GM21367 (cell line): ENCODE measurements around the gene TPRG1.

ENCODE experiments used
- ATAC-seq: cut with Tn5 transposase; IDR thresholded peaks from one replicate; pipeline ENCODE4 v1.9.1; 2021; ENCODE audit not compliant: unreplicated experiment

Gene TPRG1, protein sequence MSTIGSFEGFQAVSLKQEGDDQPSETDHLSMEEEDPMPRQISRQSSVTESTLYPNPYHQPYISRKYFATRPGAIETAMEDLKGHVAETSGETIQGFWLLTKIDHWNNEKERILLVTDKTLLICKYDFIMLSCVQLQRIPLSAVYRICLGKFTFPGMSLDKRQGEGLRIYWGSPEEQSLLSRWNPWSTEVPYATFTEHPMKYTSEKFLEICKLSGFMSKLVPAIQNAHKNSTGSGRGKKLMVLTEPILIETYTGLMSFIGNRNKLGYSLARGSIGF

DNA sequence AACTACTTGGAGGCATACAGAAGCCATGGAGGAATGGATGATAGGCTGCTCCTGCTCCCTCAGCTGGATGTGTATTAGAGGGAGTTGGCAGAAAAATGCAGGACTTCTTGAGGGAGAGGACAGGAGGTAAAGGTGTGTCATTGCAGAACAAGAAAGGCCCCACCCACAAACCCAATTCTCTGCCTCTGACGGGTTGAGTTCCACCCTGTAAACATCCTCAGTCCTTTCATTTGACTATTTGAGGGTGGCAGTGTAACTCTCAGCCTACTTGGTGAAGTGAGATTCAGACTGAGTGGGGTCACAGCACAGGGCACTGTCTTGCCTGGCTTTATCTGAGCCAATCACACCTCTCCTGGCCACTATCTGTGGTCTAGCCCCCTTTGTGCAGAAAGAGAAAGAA is at the start of gene TPRG1:
TPRG1 (plus strand) TSS at position 265 of the 400 bp plus-strand sequence. CDS start 35,414 bp downstream, outside the sequence.
- no peak for ATAC-seq

DNA sequence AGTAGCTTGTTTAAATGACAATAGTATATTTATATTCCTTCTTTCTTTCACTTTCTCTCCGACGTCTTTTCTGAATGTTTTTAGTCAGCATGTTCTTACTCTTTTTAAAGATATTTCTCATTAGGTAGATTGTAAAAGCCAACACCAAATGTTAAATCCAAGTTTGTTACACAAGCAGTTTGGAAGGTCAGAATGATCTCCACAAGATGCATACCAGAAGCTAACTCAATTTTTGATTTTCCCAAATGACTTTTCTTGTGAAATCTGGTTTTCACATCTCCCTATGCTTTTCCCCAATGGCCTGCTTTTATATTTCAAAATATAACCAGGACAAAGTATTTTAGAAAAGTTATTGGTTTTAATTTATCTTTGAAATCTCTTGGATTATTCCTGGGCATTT is 49.7 kb upstream of the TPRG1 start:
- no peak for ATAC-seq

DNA sequence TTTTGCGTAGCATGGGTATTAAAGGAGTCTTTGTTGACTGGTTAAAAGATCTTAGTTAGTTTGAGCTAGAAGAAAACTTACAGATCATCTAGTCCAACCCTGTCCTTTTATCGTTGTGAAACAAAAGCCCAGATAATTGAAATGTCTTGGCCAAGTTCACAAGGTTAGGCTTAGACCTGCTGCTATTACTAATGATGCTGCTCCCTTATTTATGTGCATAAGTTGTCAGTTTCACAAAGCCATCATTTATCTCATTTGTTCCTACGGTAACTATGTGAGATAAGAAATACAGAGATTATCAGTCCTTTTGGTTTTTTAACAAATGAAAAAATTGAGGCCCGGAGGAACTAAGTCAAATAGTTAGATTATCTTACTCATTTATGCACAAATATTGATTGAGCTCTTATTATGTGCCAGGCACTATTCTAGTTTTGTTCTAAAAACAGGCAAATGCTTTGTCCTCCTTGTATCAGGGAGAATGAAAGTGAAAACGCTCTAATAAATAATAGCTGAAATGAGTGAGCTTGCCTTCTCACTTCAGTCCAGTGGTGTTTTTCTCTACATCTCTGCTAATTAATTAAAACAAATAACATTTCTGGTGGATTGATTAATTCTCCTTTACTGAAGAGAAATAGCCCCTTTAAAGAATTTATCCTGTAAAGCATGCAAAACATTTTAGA is 49.1 kb upstream of the TPRG1 start:
- ATAC-seq: no peak

DNA sequence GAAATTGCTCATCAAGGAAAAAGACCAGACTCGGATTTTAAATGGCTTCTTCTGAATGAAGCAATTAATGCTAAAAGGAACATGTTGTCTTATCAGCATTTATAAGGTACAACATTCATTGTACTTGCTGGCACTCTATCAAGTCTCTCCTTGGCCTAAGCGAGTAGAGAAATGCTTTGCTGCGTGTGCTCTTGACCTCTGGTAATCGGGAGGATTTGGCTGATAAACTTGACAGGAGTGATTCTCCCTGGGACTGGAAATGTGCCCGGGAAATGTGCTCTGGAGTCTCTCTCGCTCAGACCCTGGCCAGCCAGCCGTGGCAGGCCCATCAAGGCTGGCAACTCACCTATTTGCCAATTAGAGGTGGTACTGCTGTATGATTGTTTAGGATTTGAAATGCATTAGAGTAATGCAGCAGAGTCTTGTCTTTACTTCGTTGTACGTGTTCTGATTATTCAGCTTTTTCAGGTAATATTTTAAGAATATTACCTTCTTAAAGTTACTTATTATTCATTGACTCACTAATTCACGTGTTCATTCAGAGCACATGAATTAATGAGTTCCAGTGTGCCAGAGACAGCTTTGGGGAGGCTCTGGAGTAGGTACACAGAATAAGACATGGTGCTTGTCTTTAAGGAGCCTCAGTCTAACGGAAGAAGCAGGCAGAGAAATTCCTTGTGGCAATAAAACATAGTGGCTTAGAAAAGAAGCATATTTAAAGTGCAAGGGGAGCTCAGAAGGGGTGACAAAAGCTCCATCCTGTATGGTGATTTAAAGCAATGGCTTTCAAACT is 48.0 kb upstream of the TPRG1 start:
- ATAC-seq: no peak

DNA sequence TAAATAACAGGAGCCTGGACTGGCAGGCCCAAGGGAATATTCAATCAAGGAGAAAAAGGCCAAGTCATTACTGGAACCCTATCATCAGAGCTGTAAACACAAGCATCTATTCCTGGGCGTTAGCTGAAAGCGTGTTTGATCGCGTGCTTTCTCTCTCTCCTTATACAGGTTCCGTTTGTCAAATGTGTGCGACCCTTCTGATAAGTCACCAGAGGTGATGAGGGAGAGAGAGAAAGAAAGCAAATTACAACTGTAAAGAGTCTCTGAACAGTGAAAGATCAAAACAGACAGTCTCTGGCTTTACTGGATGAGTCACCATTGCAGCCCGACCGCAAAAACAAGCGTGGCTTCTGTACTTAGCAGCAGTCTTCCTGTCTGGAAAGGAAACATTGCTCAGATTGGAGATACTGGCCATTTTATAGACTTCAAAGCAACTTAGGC is 39.5 kb upstream of the TPRG1 start:
- ATAC-seq: no peak

DNA sequence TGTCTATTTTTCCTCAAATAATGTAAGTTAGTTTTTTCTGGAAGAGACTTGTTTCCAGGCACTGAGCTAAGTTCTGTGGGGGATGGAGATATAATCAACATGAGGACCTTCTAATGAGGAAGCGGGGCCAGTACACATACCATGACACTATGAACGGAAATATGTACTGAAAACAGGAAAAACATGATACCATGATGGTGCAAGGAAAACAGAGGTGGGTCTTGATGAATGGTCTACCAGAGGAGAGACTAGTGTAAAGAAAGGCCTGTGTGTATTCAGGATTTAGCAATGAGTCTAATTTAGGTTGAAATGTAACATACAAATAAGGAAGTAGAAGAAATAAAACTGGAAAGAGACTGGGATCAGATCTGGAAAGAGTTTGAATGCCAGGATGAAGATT is 38.9 kb upstream of the TPRG1 start:
- no peak for ATAC-seq

DNA sequence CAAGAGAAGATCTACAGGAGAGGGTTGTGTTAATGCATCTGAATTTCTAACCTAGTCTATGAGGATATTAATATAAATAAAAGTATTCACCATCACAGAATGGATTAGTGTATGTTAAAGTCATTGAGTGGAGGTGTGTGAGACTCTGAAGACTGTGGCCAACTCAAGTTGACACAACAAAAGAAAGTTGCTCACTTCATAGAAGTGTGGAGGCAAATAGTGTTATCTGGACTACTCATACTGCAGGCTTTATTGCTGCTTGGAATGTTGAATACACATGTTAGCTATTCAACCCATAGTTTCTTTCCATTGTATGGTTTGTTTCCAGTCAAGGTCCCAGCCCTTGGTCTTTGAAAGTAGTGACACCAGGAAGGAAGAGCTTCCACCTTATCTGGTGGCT is 38.0 kb upstream of the TPRG1 start:
- ATAC-seq: no peak

DNA sequence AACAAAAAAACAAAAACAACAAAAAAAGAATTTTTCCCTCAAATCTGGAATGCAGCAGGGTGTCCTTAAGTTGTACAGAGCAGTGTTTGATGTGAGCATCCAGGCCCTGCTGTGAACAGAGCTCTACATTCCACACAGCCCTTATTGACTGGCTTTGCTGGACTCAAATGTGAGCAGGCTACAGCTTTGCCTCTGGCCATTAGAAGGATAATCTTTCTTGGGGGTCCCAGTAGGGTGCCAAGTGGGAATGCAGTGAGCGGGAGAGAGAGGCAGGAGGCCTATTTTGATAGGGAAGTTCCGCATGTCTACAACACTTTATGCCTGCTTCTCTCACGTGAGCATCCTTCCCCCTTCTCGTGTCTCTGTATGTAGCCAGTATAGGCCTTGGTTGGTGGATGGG is 34.4 kb upstream of the TPRG1 start:
- no peak for ATAC-seq

DNA sequence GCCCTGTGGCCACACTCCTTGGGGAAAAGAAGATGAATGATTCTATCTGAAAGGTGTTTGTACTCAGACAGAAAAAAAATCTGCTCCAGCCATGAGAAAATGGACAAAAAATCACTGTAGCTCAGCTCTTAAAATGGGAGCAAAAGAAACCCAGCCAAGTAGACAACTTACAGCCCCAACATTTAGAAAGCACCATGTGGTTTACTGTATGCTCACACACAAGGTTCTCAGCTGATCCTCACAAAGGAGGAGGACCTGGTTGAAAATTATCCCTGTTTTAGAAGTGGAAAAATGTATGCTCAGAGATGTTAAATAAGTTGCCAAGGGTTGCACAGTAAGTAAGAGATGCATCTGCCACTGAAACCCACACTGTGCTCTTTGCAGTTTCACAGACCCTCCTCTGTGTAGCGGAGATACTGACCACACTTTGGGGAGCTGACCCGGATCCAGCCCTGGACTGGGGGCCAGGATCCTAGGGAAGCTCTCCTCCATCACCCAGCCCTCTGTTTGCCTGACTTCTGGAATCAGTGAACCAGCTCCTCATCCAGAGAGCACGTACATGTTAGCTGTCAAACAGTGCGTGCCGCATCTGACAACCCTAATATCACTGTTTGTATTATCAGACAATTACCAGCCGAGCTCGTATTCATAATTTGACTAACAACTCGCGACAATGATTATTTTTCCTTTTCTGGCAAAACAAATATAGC is 32.7 kb upstream of the TPRG1 start:
- no peak for ATAC-seq

DNA sequence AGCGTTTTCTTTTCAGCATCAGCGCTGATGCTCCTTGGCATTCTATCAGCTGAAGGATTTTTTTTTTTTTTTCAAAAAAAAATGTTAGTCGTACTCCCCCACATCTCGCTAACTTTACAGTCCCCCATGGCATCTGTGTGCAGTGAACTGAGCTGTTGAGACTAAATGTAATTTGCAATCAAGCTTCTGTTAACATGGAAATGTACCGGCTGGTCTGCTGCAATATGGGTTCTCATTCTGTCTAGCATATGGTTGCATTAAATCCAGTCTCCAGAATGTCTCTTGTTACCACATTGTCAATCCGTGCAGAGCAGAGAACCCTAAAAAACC is 32.2 kb upstream of the TPRG1 start:
- no peak for ATAC-seq

DNA sequence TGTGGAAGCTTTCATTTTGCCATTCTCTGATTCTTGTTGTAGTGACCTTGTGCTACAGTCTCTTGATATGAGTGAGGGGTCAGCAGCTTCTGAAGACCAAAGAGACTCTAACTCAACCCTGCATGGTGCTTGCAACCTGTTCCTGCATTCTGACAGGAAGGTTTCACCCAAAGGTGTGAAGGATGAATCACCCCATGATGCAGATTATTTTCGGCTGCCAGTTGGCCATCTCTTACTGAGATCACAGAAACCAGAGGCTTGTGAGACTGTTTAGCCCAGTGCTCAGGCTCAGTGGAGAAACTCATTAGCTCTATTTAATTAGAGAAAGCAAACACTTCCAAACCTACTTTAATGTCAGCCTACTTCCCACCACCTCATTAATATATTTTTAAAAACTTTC is 29.2 kb upstream of the TPRG1 start:
- no peak for ATAC-seq

DNA sequence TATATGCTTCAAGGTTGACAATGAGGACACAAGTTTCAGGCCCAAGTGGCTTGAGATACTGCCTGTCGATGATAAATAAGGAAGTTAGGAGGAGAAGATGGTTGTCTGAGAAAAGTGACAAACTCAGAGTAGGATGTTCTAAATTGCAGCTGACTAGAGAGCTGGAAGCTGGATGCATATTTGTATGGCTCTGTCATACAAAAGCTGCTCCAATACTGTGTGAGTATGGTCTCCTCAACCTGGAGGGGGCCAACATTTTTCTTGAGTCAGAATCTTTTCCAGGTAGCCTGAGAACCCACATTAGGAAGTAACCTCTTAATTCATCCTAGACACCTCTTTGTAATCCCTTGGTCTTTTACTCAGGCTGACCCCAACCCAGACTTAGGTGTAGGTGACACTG is 28.4 kb upstream of the TPRG1 start:
- no peak for ATAC-seq

DNA sequence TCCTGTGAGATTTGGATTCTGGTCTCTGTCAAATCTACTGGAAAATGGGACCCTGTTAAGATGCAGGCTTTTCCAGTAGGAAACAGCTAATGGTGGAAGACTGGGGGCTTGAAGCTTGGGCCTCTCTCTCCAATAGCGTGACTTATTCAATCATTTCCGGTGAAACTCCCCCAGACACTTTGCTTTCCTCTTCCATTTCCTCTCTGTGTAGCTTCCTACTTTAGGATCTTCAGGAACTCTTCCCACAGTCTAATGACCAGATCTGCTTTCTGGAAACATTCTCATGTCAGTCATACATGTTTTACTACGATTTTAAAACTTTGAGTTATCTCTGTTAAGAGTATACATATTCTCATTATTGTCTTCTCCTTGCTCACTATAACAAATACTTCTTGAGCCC is 28.0 kb upstream of the TPRG1 start:
- ATAC-seq: no peak

DNA sequence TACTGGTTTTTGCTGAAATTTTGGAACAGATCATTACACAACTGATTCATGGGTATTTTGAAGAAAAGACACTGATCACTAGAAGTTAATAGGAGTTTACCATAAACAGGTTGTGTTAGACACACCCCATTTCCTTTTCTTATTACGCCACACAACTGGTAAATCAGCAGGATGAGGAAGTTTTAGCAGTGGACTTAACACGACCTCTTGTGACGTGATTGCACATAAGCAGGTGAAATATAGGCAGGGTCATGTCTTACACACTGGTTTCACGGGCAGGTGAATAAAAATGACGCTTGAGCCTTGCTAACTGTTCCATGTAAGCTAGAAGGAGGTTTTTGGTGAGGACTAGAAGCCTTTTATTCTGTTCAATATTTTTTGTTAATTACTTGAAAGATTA is 27.1 kb upstream of the TPRG1 start:
- ATAC-seq: no peak

DNA sequence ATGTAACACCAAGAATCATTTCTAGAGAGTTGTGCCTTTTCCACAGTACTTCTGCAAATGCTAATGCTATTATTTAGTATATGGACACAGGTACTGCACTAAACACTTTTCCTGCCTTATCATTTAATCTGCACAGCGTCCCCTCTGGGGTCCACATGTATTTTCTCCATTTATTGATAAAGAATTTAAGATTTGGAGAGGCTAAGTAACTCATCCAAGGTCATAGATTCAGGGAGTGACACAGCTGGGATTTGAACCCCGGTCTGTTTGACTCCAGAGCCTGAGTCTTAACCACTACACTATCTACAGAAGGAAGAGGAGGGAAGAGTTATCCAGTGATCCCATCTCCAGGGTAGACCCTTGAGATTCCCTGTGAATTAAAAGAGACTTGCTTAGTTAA is 24.9 kb upstream of the TPRG1 start:
- ATAC-seq: no peak

DNA sequence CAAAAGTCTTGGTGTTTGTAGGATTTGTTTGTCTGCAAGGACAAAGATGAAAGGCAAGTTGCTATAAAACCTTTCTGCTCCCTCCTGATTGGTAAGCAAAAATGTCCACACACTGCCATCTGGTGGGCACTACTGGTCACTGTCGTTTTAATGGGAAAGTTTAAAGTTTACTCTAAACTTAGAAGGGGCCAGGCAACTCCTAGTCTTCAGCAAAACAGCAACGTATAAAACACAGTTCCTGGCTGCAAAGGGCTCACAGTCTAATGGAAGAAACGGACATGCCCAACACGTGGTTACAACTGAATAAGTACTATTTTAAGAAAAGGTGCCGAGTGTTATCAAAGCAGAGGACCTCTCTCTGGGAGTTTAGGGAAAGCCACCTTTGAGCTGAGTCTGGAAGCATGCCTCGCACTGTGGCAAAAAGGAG is 23.7 kb upstream of the TPRG1 start:
- ATAC-seq: peak; percentile 75

DNA sequence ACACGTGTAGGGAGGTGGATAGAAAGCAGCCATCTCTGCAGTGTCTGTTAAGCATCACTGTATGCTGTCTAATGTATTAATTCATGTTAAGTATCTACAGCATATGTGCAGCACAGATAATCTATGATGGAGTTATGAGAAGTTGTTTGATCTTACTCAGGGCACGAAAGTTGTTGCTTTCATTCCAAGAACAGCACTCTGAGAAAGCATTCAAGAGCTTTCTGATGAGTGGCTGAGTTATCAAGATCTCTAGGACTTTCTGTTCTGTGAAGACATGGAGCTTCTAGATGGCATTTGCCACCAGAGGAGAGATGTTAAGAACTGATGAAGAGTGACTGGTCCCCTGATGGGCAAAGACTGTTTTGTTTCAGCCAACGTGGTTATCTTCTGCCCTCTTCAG is 22.6 kb upstream of the TPRG1 start:
- no peak for ATAC-seq

DNA sequence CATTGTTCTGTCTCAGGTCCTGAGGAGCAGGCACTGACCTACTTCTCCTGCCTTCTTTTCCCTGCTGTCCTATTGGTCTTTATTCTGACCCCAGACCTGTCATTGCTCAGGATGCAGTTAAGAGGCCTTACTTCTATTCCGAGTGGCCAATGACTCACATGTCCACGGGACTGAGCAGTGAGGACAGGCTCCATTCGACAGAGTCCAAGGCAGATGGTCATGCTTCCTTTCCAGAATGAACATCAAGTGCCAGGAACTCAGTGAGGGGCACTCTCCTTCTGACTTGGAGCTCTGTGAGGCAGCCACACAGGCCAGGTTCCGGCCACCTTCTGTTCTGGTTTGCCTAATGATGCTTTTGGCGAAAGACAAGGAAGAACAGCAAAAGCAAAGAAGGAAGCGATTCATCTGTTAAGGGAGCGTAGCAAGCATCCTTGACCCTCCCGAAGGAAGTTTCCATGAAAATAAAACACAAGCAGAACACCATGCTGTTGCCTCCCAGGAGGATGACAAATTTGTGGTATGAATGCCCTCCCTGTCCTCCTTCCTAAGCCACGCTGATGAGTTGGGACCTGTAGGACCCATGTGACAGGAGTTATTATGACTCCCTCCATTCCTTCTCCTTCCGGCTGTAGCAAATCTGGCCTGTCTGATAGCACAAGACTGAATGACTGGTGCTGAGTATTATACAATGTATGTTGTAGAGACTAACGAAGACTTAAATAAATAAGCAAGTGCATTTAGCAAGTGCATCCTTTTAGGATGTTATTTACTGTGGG is 14.4 kb upstream of the TPRG1 start:
- ATAC-seq: no peak

DNA sequence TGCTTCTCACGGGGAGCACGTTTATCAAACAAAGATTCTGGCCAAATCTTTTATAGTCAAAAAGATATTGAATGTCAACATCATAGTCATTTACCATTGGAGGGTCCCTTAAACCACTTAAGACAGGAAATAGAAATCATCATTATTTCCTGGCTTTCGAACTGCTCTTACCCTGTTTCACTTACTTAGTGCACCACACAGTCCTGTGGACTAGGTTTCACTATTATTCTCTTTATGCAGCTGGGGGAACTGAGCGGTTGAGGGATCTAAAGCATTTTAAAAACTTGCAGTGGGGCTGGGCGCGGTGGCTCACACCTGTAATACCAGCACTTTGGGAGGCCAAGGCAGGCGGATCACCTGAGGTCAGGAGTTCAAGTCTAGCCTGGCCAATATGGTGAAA is 13.7 kb upstream of the TPRG1 start:
- ATAC-seq: no peak

DNA sequence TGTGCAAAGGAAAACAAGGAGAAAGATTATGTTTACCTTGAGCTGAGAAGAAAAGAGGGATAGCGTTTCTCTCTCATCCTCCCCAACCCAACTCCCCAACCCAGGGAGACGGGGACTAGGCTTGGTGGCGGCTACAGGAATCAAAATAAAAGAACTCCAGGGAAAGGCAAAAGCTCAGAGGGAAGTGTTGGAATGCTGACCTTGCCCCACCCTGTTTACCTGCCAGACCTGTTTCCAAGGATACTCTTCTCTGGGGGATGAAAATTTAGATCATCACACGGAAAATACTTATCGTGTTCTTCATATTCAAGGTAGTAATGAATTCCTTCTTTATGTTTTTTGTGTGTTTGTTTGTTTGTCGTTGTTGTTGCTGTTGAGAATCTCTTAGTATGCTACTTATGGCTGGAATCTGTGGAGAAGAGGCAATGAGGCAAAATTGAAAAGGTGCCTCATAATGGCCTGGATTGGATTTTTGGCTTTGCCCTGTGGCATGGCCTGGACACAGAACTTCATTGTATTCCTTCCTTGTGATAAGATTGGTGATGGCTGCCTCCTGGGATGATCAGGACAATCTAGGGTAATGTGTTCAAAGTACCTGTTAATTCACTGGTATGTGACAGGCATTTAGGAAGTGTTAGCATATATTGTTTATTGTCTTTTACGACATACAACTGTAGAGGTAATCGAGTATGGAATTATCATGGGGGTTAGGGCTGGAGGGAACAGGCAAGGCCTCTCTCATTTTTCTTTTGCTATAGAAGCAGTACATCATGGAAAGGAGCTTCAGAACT is 11.1 kb upstream of the TPRG1 start:
- no peak for ATAC-seq
